ENCODE results near the gene TMEM60. TPM values are rescaled to one million over a fixed set of nuclear protein-coding genes. Genes with fewer than 3 reads are reported as not detected.

TMEM60 gene
- total and polyA plus RNA-seq, 2 of the 8 experiments (the other 6 are each of a cell fraction or from before 2014, with no cell fraction given) = 22.1 to 29.2 TPM

- H4K91ac ChIP-seq (replicated peaks; ENCODE audit: insufficient read length, low read length) = no peak overlapping the region
- no peak overlapping the region for H4K8ac ChIP-seq (ENCODE audit: extremely low read depth, insufficient read depth, low read length)
- FAIRE-seq (no peak), DNase-seq (ENCODE audit: low read depth in 1 of 2, low spot score in 2 of 2) (no peak)
- H2BK20ac ChIP-seq (ENCODE audit: low read length) = no peak overlapping the region
- no peak overlapping the region for H3K18ac ChIP-seq (ENCODE audit: extremely low read depth, low read length)
- no peak overlapping the region for H2BK5ac ChIP-seq (ENCODE audit: low read depth, low read length)
- POLR2A ChIA-PET (ENCODE audit: partially characterized antibody) = interaction anchor here (0.6 to 1.4 kb wide), 4 partner anchors 13 to 255 kb away, joined by 3 to 5 read pairs (median 3); partner anchors contain the start of genes PHTF2 and TMEM60
- no peaks in the 10 kb centered on the region; the same call in 1 of the 2 replicates for H3K79me1 ChIP-seq (ENCODE audit: low read depth, low read length)
- H4K20me1 ChIP-seq (replicated peaks in 1 of 2; ENCODE audit: control insufficient read depth in 1 of 2, insufficient read depth in 2 of 2, low read length in 2 of 2) = no peaks in the 10 kb centered on the region
- no peak overlapping the region for H3K27ac ChIP-seq (ENCODE audit: low read depth, low read length)
- H2BK12ac ChIP-seq (ENCODE audit: low read depth, low read length) = no peak overlapping the region
- H3K36me3 ChIP-seq (ENCODE audit: control insufficient read depth in 2 of 4, insufficient read depth in 4 of 4, low read length in 3 of 4) = no peaks in the 10 kb centered on the region
- no peak overlapping the region for H3K4ac ChIP-seq (replicated peaks; ENCODE audit: insufficient read length, low read depth, low read length)
- no peak overlapping the region for H2AK5ac ChIP-seq (ENCODE audit: low read depth, low read length)
- no peak for TF ChIP-seq TEAD4 (IDR thresholded peaks at IDR 0.05; ENCODE audit: low read depth, low read length)
- no peak for TF ChIP-seq RAD21 (IDR thresholded peaks at IDR 0.05 in 1 of 2, conservative IDR thresholded peaks at IDR 0.05 in 1 of 2; ENCODE audit: low read depth in 2 of 2, low read length in 2 of 2)
- no peak for TF ChIP-seq POU5F1 (IDR thresholded peaks at IDR 0.05; ENCODE audit: low read depth, low read length)
- no peak for TF ChIP-seq CHD1 (IDR thresholded peaks at IDR 0.05; ENCODE audit: low read depth, low read length)
- no peak for TF ChIP-seq NANOG (IDR thresholded peaks at IDR 0.05; ENCODE audit: insufficient read depth, low read depth, low read length, poor library complexity, severe bottlenecking)
- TF ChIP-seq FOSL1 (IDR thresholded peaks at IDR 0.05; ENCODE audit: insufficient read depth, low read depth, low read length) = no peak
- no peak for TF ChIP-seq CHD2 (IDR thresholded peaks at IDR 0.05; ENCODE audit: low read length)
- TF ChIP-seq BRCA1 (IDR thresholded peaks at IDR 0.05; ENCODE audit: low read depth, low read length) = no peak
- no peak for TF ChIP-seq CBX5 (IDR thresholded peaks at IDR 0.05; ENCODE audit: low read depth, low read length)
- TF ChIP-seq USF2 (IDR thresholded peaks at IDR 0.05; ENCODE audit: low read length) = no peak
- no peak for TF ChIP-seq TAF1 (IDR thresholded peaks at IDR 0.05; ENCODE audit: low read depth, low read length)
- no peak for TF ChIP-seq SP4 (IDR thresholded peaks at IDR 0.05; ENCODE audit: low read length)
- no peak overlapping the region for H2BK120ac ChIP-seq (replicated peaks; ENCODE audit: low read depth, low read length)
- no peak overlapping the region for H3K4me3 ChIP-seq (ENCODE audit: extremely low read depth in 1 of 4, insufficient read depth in 2 of 4, low read depth in 3 of 4, low read length in 4 of 4)
- CTCF ChIA-PET (ENCODE audit: partially characterized antibody) = no interaction called here
- no peaks in the 10 kb centered on the region for H3K4me1 ChIP-seq (replicated peaks in 1 of 4; ENCODE audit: control insufficient read depth in 3 of 4, insufficient read depth in 4 of 4, low read length in 3 of 4)
- no peak overlapping the region for H3K4me2 ChIP-seq (ENCODE audit: insufficient read depth in 1 of 2, low read depth in 2 of 2, low read length in 2 of 2)
- H3K14ac ChIP-seq (ENCODE audit: insufficient read length) = no peak overlapping the region
- 0 out of 4 replicates have a peak, but pooled peaks cover 0 to 3% of the 10 kb centered on the region in 2 experiments for H3K9me3 ChIP-seq (ENCODE audit: insufficient read depth in 2 of 2, low read depth in 1 of 2, low read length in 1 of 2)
- H3K23ac ChIP-seq (ENCODE audit: insufficient read length) = no peak overlapping the region
- H3K23me2 ChIP-seq (ENCODE audit: low read depth, low read length) = no peaks in the 10 kb centered on the region
- WGBS, 2 experiments (ENCODE audit: extremely low coverage in 1 of 2, insufficient coverage in 1 of 2, insufficient read length in 1 of 2, insufficient replicate concordance in 2 of 2, low coverage in 1 of 2, low lambda C conversion rate in 2 of 2, missing lambda C conversion rate in 1 of 2) = 90% methylated on average over 2 of the region's 2 CpGs; no CpG with 5 or more reads in 1 of the 2 experiments
- peaks cover 0 to 22% of the 10 kb centered on the region in 2 experiments; a peak in 2 of 4 replicates for H3K79me2 ChIP-seq (ENCODE audit: control insufficient read depth in 1 of 2, insufficient read depth in 2 of 2, low read length in 2 of 2)
- H4K5ac ChIP-seq (ENCODE audit: insufficient read length, low read depth, low read length) = no peak overlapping the region
- H3K27me3 ChIP-seq (replicated peaks in 1 of 4; ENCODE audit: control insufficient read depth in 3 of 4, extremely low read depth in 1 of 4, insufficient read depth in 3 of 4, low read length in 3 of 4) = no peaks in the 10 kb centered on the region
- no peak overlapping the region for H3K9ac ChIP-seq (replicated peaks in 1 of 4; ENCODE audit: extremely low read depth in 1 of 4, low read depth in 3 of 4, low read length in 3 of 4)
- H2BK15ac ChIP-seq (ENCODE audit: low read length) = no peak overlapping the region
- H3K56ac ChIP-seq (replicated peaks; ENCODE audit: insufficient read length, low read depth, low read length) = no peak overlapping the region
- H2AFZ ChIP-seq (ENCODE audit: low read length) = no peak overlapping the region
Measured at GRCh38 chr7:77811516-77812289, 13.5 kb upstream of the TMEM60 start.
